Measurements from ENCODE around the gene XKRX. TPM values are rescaled to one million over a fixed set of nuclear protein-coding genes. Genes with fewer than 3 reads are reported as not detected.

The XKRX gene
- total and polyA plus RNA-seq, 2 donors (not counting 1 experiment from before 2014, with no cell fraction given): 0.02 to 0.17 TPM

- Histone ChIP-seq H3K4me3 (replicated peaks in 1 of 4; ENCODE audit: control extremely low read depth in 1 of 4, insufficient read depth in 1 of 4, low read depth in 3 of 4, low read length in 4 of 4) (no peak overlapping the region), H3K79me2 (ENCODE audit: control insufficient read depth, insufficient read depth, low read length) (no peaks in the 10 kb centered on the region), H4K20me1 (ENCODE audit: control insufficient read depth, extremely low read depth, insufficient read depth, low read length) (no peaks in the 10 kb centered on the region), H2AFZ (ENCODE audit: low read length) (no peak overlapping the region), H3K27me3 (ENCODE audit: control insufficient read depth, insufficient read depth, low read length) (no peaks in the 10 kb centered on the region), H3K9ac (ENCODE audit: insufficient read depth, low read length) (no peak overlapping the region), H3K4me1 (ENCODE audit: control insufficient read depth, extremely low read depth, insufficient read depth, low read length) (no peaks in the 10 kb centered on the region), H3K36me3 (ENCODE audit: control insufficient read depth, insufficient read depth, low read length) (no peaks in the 10 kb centered on the region), H3K9me3 (ENCODE audit: control insufficient read depth, insufficient read depth, low read depth, low read length) (no peaks in the 10 kb centered on the region), H3K27ac (ENCODE audit: insufficient read depth, low read length) (no peak overlapping the region), H3K4me2 (ENCODE audit: extremely low read depth, insufficient read depth, low read length) (no peak overlapping the region)
- DNase-seq (ENCODE audit: low read depth in 2 of 2): no peak
- TF ChIP-seq EZH2 (IDR thresholded peaks at IDR 0.05; ENCODE audit: low read length, missing control alignments): no peak
- no peak for TF ChIP-seq CTCF (conservative IDR thresholded peaks at IDR 0.05 in 1 of 2, IDR thresholded peaks at IDR 0.05 in 1 of 2; ENCODE audit: low read depth in 1 of 2, low read length in 2 of 2)
These were observed 48.3 kb downstream of the XKRX start for GRCh38 chrX:100880368-100880767.

- no peaks in the 10 kb centered on the region for H3K27me3 ChIP-seq (ENCODE audit: control insufficient read depth, insufficient read depth, low read length)
- no peaks in the 10 kb centered on the region for H3K36me3 ChIP-seq (ENCODE audit: control insufficient read depth, insufficient read depth, low read length)
- no peaks in the 10 kb centered on the region for H3K79me2 ChIP-seq (ENCODE audit: control insufficient read depth, insufficient read depth, low read length)
- H4K20me1 ChIP-seq (ENCODE audit: control insufficient read depth, extremely low read depth, insufficient read depth, low read length): no peaks in the 10 kb centered on the region
- no peak for DNase-seq (ENCODE audit: low read depth in 2 of 2)
- H3K4me1 ChIP-seq (ENCODE audit: control insufficient read depth, extremely low read depth, insufficient read depth, low read length): no peaks in the 10 kb centered on the region
- TF ChIP-seq EZH2 (IDR thresholded peaks at IDR 0.05; ENCODE audit: low read length, missing control alignments): no peak
- no peak for TF ChIP-seq CTCF (conservative IDR thresholded peaks at IDR 0.05 in 1 of 2, IDR thresholded peaks at IDR 0.05 in 1 of 2; ENCODE audit: low read depth in 1 of 2, low read length in 2 of 2)
- no peak within 1 kb of the TSS for H3K27ac ChIP-seq (ENCODE audit: insufficient read depth, low read length)
- H2AFZ ChIP-seq (ENCODE audit: low read length): no peak within 1 kb of the TSS
- H3K9me3 ChIP-seq (ENCODE audit: control insufficient read depth, insufficient read depth, low read depth, low read length): no peaks in the 10 kb centered on the region
- H3K4me2 ChIP-seq (ENCODE audit: extremely low read depth, insufficient read depth, low read length): no peak within 1 kb of the TSS
- no peak within 1 kb of the TSS for H3K9ac ChIP-seq (ENCODE audit: insufficient read depth, low read length)
- H3K4me3 ChIP-seq (replicated peaks in 1 of 4; ENCODE audit: control extremely low read depth in 1 of 4, insufficient read depth in 1 of 4, low read depth in 3 of 4, low read length in 4 of 4): no peak within 1 kb of the TSS
These were observed 54.4 kb downstream of the XKRX start, which contains the start of gene NOX1 for GRCh38 chrX:100874325-100874724. Gene NOX1 (minus strand): TSS chrX:100874359. CDS start chrX:100874139, 220 bp downstream.

- Histone ChIP-seq H3K27ac (ENCODE audit: insufficient read depth, low read length) (no peak overlapping the region), H3K4me2 (ENCODE audit: extremely low read depth, insufficient read depth, low read length) (no peak overlapping the region), H3K79me2 (ENCODE audit: control insufficient read depth, insufficient read depth, low read length) (no peaks in the 10 kb centered on the region), H3K27me3 (ENCODE audit: control insufficient read depth, insufficient read depth, low read length) (no peaks in the 10 kb centered on the region), H3K9me3 (ENCODE audit: control insufficient read depth, insufficient read depth, low read depth, low read length) (no peaks in the 10 kb centered on the region), H3K4me3 (replicated peaks in 1 of 4; ENCODE audit: control extremely low read depth in 1 of 4, insufficient read depth in 1 of 4, low read depth in 3 of 4, low read length in 4 of 4) (no peak overlapping the region), H4K20me1 (ENCODE audit: control insufficient read depth, extremely low read depth, insufficient read depth, low read length) (no peaks in the 10 kb centered on the region), H2AFZ (ENCODE audit: low read length) (no peak overlapping the region), H3K36me3 (ENCODE audit: control insufficient read depth, insufficient read depth, low read length) (no peaks in the 10 kb centered on the region), H3K9ac (ENCODE audit: insufficient read depth, low read length) (no peak overlapping the region), H3K4me1 (ENCODE audit: control insufficient read depth, extremely low read depth, insufficient read depth, low read length) (no peaks in the 10 kb centered on the region)
- TF ChIP-seq EZH2 (IDR thresholded peaks at IDR 0.05; ENCODE audit: low read length, missing control alignments): no peak
- no peak for TF ChIP-seq CTCF (conservative IDR thresholded peaks at IDR 0.05 in 1 of 2, IDR thresholded peaks at IDR 0.05 in 1 of 2; ENCODE audit: low read depth in 1 of 2, low read length in 2 of 2)
- peak; percentile 28 to 61 for DNase-seq (ENCODE audit: low read depth in 2 of 2)
These were observed 56.8 kb downstream of the XKRX start for GRCh38 chrX:100871594-100872560.
